ENCODE measurements around the gene PLD5. TPM values are rescaled to one million over a fixed set of nuclear protein-coding genes. Genes with fewer than 3 reads are reported as not detected.

Gene PLD5
- total and polyA plus RNA-seq, 7 donors: 0.03 to 0.92 (median 0.22) TPM; not detected in 4

- H3K4me3 ChIP-seq: no peak overlapping the region
- intact Hi-C loops (cut with DNase I): no loop called here
- no peaks in the 10 kb centered on the region for H3K27me3 ChIP-seq (ENCODE audit: insufficient read depth in 3 of 3, low read length in 2 of 3)
- no peaks in the 10 kb centered on the region for H3K36me3 ChIP-seq (ENCODE audit: insufficient read depth in 1 of 2, low read depth in 1 of 2)
- ATAC-seq: no peak
- no peaks in the 10 kb centered on the region for H3K9me3 ChIP-seq
- no peak for TF ChIP-seq CTCF (IDR thresholded peaks at IDR 0.05)
- no peak overlapping the region for H3K27ac ChIP-seq
- no peaks in the 10 kb centered on the region for H3K4me1 ChIP-seq
- no peak for DNase-seq
- 23 to 29% (median 25%) methylated on average over 8 of the region's 8 CpGs for WGBS, 3 donors
Observed at GRCh38 chr1:242428399-242429190, 95.9 kb downstream of the PLD5 start.

DNA sequence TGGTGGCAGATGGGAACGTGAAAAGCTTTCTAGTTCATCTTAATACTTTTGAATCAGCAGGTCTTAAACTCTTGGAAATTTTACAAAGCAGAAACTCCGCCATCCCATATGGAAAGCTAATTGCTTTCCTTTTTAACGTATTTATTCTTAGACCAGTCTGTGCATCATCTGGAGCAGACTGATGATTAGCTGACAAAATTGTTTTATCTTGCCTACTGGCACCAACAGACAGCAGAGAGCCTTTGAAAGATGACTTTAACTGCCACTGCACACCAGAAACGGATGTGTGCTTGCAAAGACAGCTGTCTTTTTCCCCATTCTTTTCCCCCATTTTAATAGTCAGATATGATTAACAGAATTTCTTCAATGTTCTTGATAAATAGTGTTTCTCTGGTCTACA, 97.0 kb downstream of the PLD5 start:
- H3K27ac ChIP-seq: no peak overlapping the region
- WGBS, 3 donors: 47 to 57% (median 52%) methylated on average over 4 of the region's 4 CpGs

DNA sequence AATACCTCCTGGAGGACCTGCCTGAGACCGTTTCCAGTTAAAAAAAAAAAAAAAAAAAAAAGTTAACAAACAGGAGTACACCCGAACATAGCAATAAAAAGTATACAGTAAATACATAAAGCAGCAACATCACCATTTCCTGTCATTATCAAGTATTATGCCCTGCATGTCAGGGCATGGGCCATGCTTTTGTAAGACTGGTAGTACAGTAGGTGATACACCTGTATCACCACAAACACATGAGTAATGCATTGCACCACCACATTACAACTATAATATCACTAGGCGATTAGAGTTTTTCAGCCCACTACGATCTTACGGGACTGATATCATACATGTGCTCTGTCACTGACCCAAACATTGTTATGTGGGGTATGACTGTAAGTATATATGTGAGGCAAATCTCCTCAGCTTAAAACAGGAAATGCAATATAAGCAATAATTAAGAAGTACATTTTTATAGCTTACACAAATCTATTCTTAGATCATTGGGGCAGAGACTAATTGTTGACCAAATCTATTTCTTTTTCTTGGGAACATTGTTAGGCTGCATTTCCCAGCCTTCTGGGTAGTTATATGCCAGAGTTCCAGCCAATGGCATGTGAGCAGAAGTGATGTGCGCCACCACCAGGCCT, 98.1 kb downstream of the PLD5 start:
- no peak overlapping the region for H3K4me3 ChIP-seq
- no peaks in the 10 kb centered on the region for H3K9me3 ChIP-seq
- no peak for TF ChIP-seq CTCF (IDR thresholded peaks at IDR 0.05)
- H3K4me1 ChIP-seq: no peaks in the 10 kb centered on the region
- 85 to 93% (median 89%) methylated on average over 6 of the region's 6 CpGs for WGBS, 3 donors
- intact Hi-C loops (cut with DNase I): no loop called here
- no peak for ATAC-seq
- H3K27me3 ChIP-seq (ENCODE audit: insufficient read depth in 3 of 3, low read length in 2 of 3): no peaks in the 10 kb centered on the region
- no peak for DNase-seq
- no peaks in the 10 kb centered on the region for H3K36me3 ChIP-seq (ENCODE audit: insufficient read depth in 1 of 2, low read depth in 1 of 2)
- H3K27ac ChIP-seq: no peak overlapping the region

More for the DNA sequence above, 97.0 kb downstream of the PLD5 start:
- no peak overlapping the region for H3K4me3 ChIP-seq
- DNase-seq (no peak), ATAC-seq (no peak)
- intact Hi-C loops (cut with DNase I): no loop called here
- H3K36me3 ChIP-seq (ENCODE audit: insufficient read depth in 1 of 2, low read depth in 1 of 2): no peaks in the 10 kb centered on the region
- no peaks in the 10 kb centered on the region for H3K4me1 ChIP-seq
- no peak for TF ChIP-seq CTCF (IDR thresholded peaks at IDR 0.05)
- H3K9me3 ChIP-seq: no peaks in the 10 kb centered on the region
- H3K27me3 ChIP-seq (ENCODE audit: insufficient read depth in 3 of 3, low read length in 2 of 3): no peaks in the 10 kb centered on the region

- no peaks in the 10 kb centered on the region for H3K27me3 ChIP-seq (ENCODE audit: insufficient read depth in 3 of 3, low read length in 2 of 3)
- WGBS, 3 donors: 84 to 90% (median 85%) methylated on average over 4 of the region's 4 CpGs
- intact Hi-C loops (cut with DNase I): no loop called here
Observed at GRCh38 chr1:242425232-242425631, 99.3 kb downstream of the PLD5 start.

More at GRCh38 chr1:242425232-242425631, 99.3 kb downstream of the PLD5 start:
- TF ChIP-seq CTCF (IDR thresholded peaks at IDR 0.05): no peak
- ATAC-seq: no peak
- Histone ChIP-seq H3K27ac (no peak overlapping the region), H3K36me3 (ENCODE audit: insufficient read depth in 1 of 2, low read depth in 1 of 2) (no peaks in the 10 kb centered on the region), H3K4me3 (no peak overlapping the region), H3K9me3 (no peaks in the 10 kb centered on the region), H3K4me1 (no peaks in the 10 kb centered on the region)
- DNase-seq: no peak
